ENCODE results near the gene CDKN2D.

The CDKN2D gene

DNA sequence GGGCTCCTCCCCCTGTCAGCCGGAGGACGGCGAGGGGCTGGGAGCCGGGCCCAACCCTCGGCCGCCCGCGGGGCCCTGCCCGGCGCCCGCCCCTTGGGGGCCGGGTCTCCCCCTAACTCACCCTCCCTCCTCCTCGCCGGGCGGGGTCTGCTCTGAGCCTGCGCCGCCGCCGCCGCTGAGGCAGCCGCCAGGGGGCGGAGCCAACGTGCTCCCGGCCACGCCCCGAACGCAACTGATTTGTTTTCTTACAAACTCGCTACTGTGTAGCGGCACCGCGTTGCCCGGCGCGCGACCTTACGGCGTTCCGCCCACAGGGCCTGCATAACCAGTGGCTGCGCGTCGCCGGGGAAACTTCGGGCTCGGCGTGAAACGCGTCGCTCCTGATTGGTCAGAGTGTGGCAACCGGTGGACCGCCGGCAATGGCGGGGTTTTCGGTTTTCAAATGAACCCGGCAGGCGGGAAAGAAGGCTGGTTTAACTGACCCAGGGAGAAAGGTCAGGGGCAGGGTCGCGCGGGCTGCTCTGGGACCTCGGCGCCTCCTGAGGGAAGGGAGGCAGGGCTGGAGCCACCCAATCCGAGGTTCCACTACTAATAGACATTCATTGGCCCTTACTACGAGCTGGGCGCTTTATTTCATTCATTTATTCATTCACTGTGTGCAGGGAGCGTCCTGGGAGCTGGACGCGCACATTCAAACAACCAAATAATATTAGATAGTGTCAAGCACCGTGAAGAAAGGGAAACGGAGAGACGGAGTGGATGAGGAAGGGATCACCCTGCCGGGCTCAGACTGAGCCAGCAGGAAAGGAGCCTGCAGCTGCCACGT, at the start of gene CDKN2D:
Gene CDKN2D (minus strand): TSS at position 154 of the 826 bp plus-strand sequence. CDS start 326 bp downstream, outside the sequence.
- DNase-seq (ENCODE audit: low read depth, low spot score) = peak; percentile 97
- Histone ChIP-seq H3K36me3 (ENCODE audit: insufficient read depth, low read length) (peaks cover 3% of the 10 kb centered on the region; the same call in 1 of the 2 replicates), H3K27ac (peak within 1 kb of the TSS; percentile 90), H3K9me3 (ENCODE audit: low read depth, low read length) (no peaks in the 10 kb centered on the region), H3K4me3 (peak within 1 kb of the TSS; percentile 98), H3K9ac (ENCODE audit: insufficient read length) (peak within 1 kb of the TSS; percentile 83)
- TF ChIP-seq POLR2AphosphoS5 (IDR thresholded peaks at IDR 0.05; ENCODE audit: borderline replicate concordance, low read depth, low read length) = peak; percentile 64; the same call in 1 of the 2 replicates
- TF ChIP-seq EZH2 (IDR thresholded peaks at IDR 0.05) = no peak
- TF ChIP-seq FOXP2 (optimal IDR thresholded peaks at IDR 0.05; ENCODE audit: control extremely low read depth, extremely low read length, insufficient read depth) = peak; percentile 92

DNA sequence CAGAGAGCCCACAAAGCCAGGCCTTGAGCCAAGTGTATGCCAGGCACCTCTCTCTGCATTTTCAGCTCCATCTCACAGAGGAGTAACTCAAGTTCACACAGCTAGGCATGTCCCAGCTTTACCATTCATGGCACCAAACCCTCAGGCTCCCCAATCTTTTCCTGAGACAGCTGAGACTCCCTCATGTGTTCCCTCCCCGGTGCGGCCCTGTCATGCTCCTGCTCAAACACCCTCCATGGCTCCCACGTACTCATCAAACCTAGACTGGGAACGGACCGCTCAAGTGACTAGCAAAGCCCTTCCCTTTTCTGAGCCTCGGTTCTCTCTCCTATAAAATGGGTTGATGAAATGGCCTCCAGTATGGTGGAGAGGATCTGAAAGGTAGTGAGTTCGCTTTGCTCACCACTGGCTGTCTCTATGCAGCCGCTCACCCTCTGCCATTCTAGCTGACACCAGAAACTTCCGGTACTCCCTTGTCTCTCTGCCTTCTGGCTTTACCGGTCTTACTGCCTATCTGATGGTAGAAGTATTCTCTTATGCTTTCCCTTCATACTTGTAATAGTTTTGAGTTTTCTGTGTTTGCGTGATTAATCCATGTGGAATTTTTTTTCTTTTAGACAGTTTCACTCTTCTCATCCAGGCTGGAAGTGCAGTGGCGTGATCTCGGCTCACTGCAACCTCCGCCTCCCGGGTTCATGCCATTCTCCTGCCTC, 48.8 kb upstream of the CDKN2D start:
- Histone ChIP-seq H3K9me3 (ENCODE audit: low read depth, low read length) (no peaks in the 10 kb centered on the region), H3K9ac (ENCODE audit: insufficient read length) (no peak overlapping the region), H3K27ac (no peak overlapping the region), H3K4me3 (no peak overlapping the region), H3K36me3 (ENCODE audit: insufficient read depth, low read length) (no peaks in the 10 kb centered on the region)
- no peak for DNase-seq (ENCODE audit: low read depth, low spot score)
- TF ChIP-seq POLR2AphosphoS5 (IDR thresholded peaks at IDR 0.05; ENCODE audit: borderline replicate concordance, low read depth, low read length) (no peak), FOXP2 (optimal IDR thresholded peaks at IDR 0.05; ENCODE audit: control extremely low read depth, extremely low read length, insufficient read depth) (no peak), EZH2 (IDR thresholded peaks at IDR 0.05) (no peak)

DNA sequence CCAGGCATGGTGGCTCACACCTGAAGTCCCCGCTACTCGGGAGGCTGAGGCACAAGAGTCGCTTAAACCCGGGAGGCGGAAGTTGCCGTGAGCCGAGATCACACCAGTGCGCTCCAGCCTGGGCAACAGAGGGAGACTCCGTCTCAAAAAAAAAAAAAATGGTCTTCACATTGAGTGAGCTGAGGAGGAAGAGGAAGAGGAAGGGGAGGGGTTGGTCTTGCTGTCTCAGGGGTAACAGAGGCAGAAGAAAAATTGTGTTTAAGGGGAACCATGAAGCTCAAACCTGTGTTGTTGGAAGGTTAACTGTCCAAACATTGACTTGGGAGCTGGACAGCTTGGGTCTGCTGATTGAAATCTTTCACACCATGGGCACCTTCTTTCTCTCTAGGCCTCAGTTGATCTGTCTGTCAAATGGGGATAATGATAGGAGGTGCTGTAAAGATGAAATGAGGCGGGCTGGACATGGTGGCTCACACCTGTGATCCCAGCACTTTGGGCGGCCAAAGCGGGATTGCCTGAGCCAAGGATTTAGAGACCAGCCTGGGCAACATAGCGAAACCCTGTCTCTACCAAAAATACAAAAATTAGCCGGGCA, 46.7 kb upstream of the CDKN2D start:
- no peak overlapping the region for H3K27ac ChIP-seq
- H3K9me3 ChIP-seq (ENCODE audit: low read depth, low read length) = no peaks in the 10 kb centered on the region
- no peak overlapping the region for H3K4me3 ChIP-seq
- TF ChIP-seq POLR2AphosphoS5 (IDR thresholded peaks at IDR 0.05; ENCODE audit: borderline replicate concordance, low read depth, low read length) = no peak
- TF ChIP-seq FOXP2 (optimal IDR thresholded peaks at IDR 0.05; ENCODE audit: control extremely low read depth, extremely low read length, insufficient read depth) = no peak
- no peak for TF ChIP-seq EZH2 (IDR thresholded peaks at IDR 0.05)
- no peak overlapping the region for H3K9ac ChIP-seq (ENCODE audit: insufficient read length)
- no peak for DNase-seq (ENCODE audit: low read depth, low spot score)
- no peaks in the 10 kb centered on the region for H3K36me3 ChIP-seq (ENCODE audit: insufficient read depth, low read length)

DNA sequence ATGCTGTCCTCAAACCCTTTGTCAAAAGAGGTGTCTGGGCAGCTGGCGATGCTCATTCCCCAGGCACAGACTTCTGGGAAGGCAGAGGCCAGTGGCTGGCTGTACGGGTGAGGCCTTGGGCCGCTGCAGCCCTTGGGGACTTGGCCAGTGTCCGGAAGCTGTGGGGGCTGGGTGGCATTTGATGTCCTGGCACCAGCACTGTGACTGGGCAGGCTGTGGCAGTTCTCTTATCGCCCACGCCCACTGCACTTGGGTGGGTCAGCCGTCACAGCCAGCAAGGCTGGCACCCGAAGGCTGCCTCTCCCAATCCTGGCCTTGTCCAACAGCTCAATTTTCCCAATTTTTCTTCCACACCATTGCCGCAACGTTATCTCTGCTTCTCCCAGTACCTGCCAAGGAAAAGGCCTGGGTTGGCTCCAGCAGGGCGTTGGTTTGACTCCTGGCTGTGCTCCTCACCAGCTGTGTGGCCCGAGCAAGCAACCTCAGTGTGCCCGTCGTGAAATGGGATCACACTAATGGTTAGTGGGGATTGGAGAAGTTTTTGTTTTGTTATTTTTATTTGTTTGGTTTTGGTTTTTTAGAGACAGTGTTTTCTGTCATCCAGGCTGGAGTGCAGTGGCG, 43.8 kb upstream of the CDKN2D start:
- TF ChIP-seq POLR2AphosphoS5 (IDR thresholded peaks at IDR 0.05; ENCODE audit: borderline replicate concordance, low read depth, low read length) (no peak), FOXP2 (optimal IDR thresholded peaks at IDR 0.05; ENCODE audit: control extremely low read depth, extremely low read length, insufficient read depth) (no peak), EZH2 (IDR thresholded peaks at IDR 0.05) (no peak)
- H3K9ac ChIP-seq (ENCODE audit: insufficient read length) = no peak overlapping the region
- no peaks in the 10 kb centered on the region for H3K9me3 ChIP-seq (ENCODE audit: low read depth, low read length)
- H3K27ac ChIP-seq = no peak overlapping the region
- no peak for DNase-seq (ENCODE audit: low read depth, low spot score)
- H3K36me3 ChIP-seq (ENCODE audit: insufficient read depth, low read length) = no peaks in the 10 kb centered on the region
- no peak overlapping the region for H3K4me3 ChIP-seq

DNA sequence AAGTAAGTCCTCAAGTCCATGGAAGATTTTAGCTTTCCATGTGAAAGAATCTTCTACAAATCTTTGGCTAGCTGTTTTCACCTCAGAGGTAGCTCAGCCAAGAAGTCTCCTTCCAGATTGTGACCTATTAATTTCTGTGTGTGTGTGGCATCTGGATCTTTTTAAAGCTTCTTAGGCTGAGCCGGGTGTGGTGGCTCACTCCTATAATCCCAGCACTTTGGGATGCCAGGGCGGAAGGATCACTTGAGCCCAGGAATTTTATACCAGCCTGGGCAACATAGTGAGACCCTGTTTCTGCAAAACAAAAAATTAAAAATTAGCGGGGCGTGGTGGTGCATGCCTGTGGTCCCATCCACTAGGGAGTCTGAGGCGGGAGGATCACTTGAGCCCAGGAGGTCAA, 43.1 kb upstream of the CDKN2D start:
- no peak for TF ChIP-seq POLR2AphosphoS5 (IDR thresholded peaks at IDR 0.05; ENCODE audit: borderline replicate concordance, low read depth, low read length)
- TF ChIP-seq FOXP2 (optimal IDR thresholded peaks at IDR 0.05; ENCODE audit: control extremely low read depth, extremely low read length, insufficient read depth) = no peak
- no peak for TF ChIP-seq EZH2 (IDR thresholded peaks at IDR 0.05)
- DNase-seq (ENCODE audit: low read depth, low spot score) = no peak
- Histone ChIP-seq H3K27ac (0 out of 2 replicates have a peak overlapping the region, but pooled peaks have one; percentile 19), H3K36me3 (ENCODE audit: insufficient read depth, low read length) (no peaks in the 10 kb centered on the region), H3K4me3 (no peak overlapping the region), H3K9ac (ENCODE audit: insufficient read length) (no peak overlapping the region), H3K9me3 (ENCODE audit: low read depth, low read length) (no peaks in the 10 kb centered on the region)

DNA sequence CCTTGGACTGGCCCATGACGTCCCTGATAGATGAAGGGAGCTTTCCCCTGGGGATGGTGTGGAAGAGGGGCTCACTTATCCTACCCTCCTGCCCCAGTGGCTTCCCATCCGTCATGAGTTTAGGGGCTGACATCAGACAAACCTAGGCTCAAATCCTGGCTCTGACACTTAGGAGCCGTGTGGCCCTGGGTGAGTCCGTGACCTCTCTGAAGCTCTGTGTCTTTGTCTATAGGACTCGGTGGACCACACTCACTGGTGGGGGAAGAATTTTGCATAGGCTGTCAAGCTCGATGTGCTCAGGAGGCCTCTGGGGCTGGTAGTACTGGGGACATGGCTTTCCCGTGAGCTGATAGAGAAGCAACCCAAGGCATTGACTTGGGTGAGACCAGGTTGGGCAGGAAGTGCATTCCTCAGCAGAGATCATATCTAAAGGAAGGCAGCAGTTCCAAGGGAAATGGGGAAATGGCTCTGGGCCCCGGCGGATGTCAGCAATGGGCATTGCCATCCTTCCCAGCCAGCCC, 35.7 kb upstream of the CDKN2D start:
- no peak for DNase-seq (ENCODE audit: low read depth, low spot score)
- Histone ChIP-seq H3K27ac (peak overlapping the region; percentile 90), H3K9me3 (ENCODE audit: low read depth, low read length) (no peaks in the 10 kb centered on the region), H3K4me3 (peak overlapping the region; percentile 99), H3K9ac (ENCODE audit: insufficient read length) (no peak overlapping the region), H3K36me3 (ENCODE audit: insufficient read depth, low read length) (no peaks in the 10 kb centered on the region)
- TF ChIP-seq POLR2AphosphoS5 (IDR thresholded peaks at IDR 0.05; ENCODE audit: borderline replicate concordance, low read depth, low read length) = no peak

DNA sequence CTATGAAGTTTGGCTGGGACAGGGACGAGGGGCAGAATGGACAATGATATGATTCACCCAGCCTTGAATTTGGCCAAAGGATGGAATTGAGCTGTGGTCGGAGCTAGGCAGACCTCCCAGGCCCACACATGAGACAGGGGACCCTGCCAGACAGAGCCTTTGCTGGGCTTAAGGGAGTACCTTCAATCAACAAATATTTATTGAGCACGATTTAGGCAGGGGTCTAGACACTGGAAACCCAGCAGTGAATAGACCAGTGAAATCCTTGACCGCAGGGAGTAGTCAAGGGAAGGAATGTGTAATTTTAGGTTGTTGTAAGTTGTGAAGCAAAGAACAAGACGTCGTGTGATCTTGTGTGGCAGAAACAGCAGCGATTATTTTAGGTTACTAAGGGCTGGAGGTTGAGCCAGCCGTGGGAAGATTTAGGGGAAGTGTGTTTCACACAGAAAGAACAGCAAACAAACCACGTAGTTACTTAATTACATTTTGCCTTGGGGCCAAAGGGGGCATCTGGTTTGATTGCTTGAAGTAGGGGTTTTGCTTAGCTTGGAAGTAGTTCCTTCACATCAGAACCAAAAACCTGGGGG, 35.2 kb upstream of the CDKN2D start:
- Histone ChIP-seq H3K9me3 (ENCODE audit: low read depth, low read length) (no peaks in the 10 kb centered on the region), H3K9ac (ENCODE audit: insufficient read length) (peak overlapping the region; percentile 56), H3K27ac (peak overlapping the region; percentile 90), H3K4me3 (peak overlapping the region; percentile 99), H3K36me3 (ENCODE audit: insufficient read depth, low read length) (no peaks in the 10 kb centered on the region)
- DNase-seq (ENCODE audit: low read depth, low spot score) = peak; percentile 65
- TF ChIP-seq POLR2AphosphoS5 (IDR thresholded peaks at IDR 0.05; ENCODE audit: borderline replicate concordance, low read depth, low read length) = no peak
